Adrenal gland (tissue), 12 donors: ENCODE measurements around the gene XPC. TPM values are rescaled to one million over a fixed set of nuclear protein-coding genes. Genes with fewer than 3 reads are reported as not detected.

Experiments
- DNase-seq, 7 donors: peaks; one replicate each; pipeline ENCODE4 v3.0.0-alpha.2; 2019 to 2020
- H3K27ac ChIP-seq, 5 donors: fragments of 200-600 bp; sonication (generic) in 4 of 5; 1 replicate in 3 of 5; 2 replicates in 2 of 5; pipeline versions ENCODE4 v1.5.1 to v1.8.0; 2016 to 2020; ENCODE audit warnings: mild to moderate bottlenecking in 1 of 5
- H3K27me3 ChIP-seq: fragments of 200-600 bp; 2 replicates; pipeline ENCODE4 v1.8.0; 2021
- H3K36me3 ChIP-seq, 2 donors: fragments of 200-600 bp; replicated peaks in 1 of 2; 1 replicate in 1 of 2; 2 replicates in 1 of 2; pipeline versions ENCODE4 v1.5.1 to v1.8.0; 2018 to 2022
- H3K4me1 ChIP-seq, 2 donors: fragments of 200-600 bp; replicated peaks in 1 of 2; 1 replicate in 1 of 2; 2 replicates in 1 of 2; pipeline versions ENCODE4 v1.5.1 to v1.8.0; 2018 to 2021
- H3K4me3 ChIP-seq, 4 donors: fragments of 200-600 bp; sonication (generic) in 3 of 4; one replicate each; pipeline ENCODE4 v1.5.1; 2016 to 2018
- H3K9me3 ChIP-seq, 3 donors: fragments of 200-600 bp; sonication (generic) in 1 of 3; replicated peaks in 1 of 3; 1 replicate in 2 of 3; 2 replicates in 1 of 3; pipeline versions ENCODE4 v1.5.1 to v1.8.0; 2016 to 2021
- POLR2A ChIP-seq, 2 donors: fragments of 450-650 bp; IDR thresholded peaks; one replicate each; pipeline ENCODE4 v1.6.1; 2017; ENCODE audit warnings: antibody characterized with exemption in 2 of 2, mild to moderate bottlenecking in 2 of 2, moderate library complexity in 1 of 2
- WGBS, 4 donors: extraction: QIAGEN DNeasy Blood & Tissue Kit in 2 of 4; methylation state at CpG; one replicate each; pipeline versions ENCODE4 v1.1.5 to v1.1.7; 2013 to 2017; 5-methylcytosine and 5-hydroxymethylcytosine counted together
- intact Hi-C, 2 donors: fragments of 100-400 bp; cut with DNase I; formaldehyde crosslinking; loops; one replicate each; pipeline versions ENCODE4 v1.14.1 to v1.15.0; 2022 to 2023
- polyA plus RNA-seq, 3 donors: library from polyadenylated mRNA; stranded (reverse); fragments of 200-250 nt in 2 of 3; fragments of 350-450 nt in 1 of 3; fragmentation: Illumina TruSeq in 1 of 3; extraction: RNeasy Lipid Tissue Mini Kit (QIAGEN cat#74804) in 1 of 3; gene quantifications; one replicate each; pipeline ENCODE4 v1.2.3, GENCODE V29; 2013 to 2014
- total RNA-seq, 9 donors: library from RNA; depleted of rRNA in 4 of 9; stranded (reverse); fragments of >200 nt in 4 of 9; fragments of 120-200 nt in 1 of 9; fragmentation: NEBNext Ultra II Directional in 1 of 9; extraction: Animal tissue kit (Norgen Biotek cat#: 25700) in 1 of 9; gene quantifications; one replicate each; pipeline versions ENCODE4 v1.1.0 to v1.2.4, GENCODE V29; 2013 to 2023
- TF ChIP-seq, protein P1 (sequence below), 6 experiments: fragments of 450-650 bp in 4 of 6; fragments of 200-600 bp in 2 of 6; sonication (generic) in 1 of 6; IDR thresholded peaks; 1 replicate in 5 of 6; 2 replicates in 1 of 6; pipeline versions ENCODE4 v1.5.1 to v1.8.0; 2016 to 2021; ENCODE audit warnings: antibody characterized with exemption in 6 of 6, mild to moderate bottlenecking in 2 of 6, moderate library complexity in 1 of 6
- donor health status: healthy with polysubstance abuse.
- donor health status: Bipolar disorder and iron deficiency.
- donor health status: DM: yes; HTN: yes; CAD: no.
- donor health status: DM: no; HTN: no; CAD: no.
- donor health status: DM: no; HTN: no; CAD: no.
- donor health status: DM: yes; HTN: yes; CAD: no.

The XPC gene
- total and polyA plus RNA-seq, 12 donors, result 15.6 to 66.5 (median 31.4) TPM

DNA sequence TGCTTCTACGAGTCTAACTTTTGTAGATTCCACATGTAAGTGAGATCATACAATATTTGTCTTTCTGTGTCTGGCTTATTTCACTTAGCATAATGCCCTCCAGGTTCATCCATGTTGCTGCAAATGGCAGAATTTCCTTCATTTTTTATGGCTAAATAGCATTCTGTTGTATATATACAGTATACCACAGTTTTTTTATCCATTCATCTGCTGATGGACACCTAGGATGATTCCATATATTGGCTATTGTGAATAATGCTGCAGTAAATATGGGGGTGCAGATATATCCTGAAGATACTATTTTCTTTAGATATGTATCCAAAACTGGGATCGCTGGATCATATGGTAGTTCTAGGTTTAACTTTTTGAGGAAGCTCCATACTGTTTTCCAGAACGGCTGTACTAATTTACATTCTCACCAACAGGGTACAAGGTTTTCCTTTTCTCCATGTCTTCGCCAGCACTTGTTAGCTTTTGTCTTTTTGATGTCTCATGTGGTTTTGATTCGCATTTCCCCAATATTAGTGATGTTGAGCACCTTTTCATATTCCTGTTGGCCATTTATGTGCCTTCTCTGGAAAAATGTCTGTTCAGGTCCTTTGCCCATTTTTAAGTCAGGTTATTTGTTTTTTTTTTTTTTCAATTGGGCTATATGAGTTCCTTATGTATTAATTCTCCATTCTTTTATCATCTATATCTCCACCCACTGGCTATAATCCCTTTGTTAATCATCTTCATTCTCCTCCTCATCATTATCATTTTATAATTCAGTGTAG, 80.6 kb downstream of the XPC start:
- no peak for TF ChIP-seq POLR2A (IDR thresholded peaks at IDR 0.05)
- TF ChIP-seq, protein P1, sequence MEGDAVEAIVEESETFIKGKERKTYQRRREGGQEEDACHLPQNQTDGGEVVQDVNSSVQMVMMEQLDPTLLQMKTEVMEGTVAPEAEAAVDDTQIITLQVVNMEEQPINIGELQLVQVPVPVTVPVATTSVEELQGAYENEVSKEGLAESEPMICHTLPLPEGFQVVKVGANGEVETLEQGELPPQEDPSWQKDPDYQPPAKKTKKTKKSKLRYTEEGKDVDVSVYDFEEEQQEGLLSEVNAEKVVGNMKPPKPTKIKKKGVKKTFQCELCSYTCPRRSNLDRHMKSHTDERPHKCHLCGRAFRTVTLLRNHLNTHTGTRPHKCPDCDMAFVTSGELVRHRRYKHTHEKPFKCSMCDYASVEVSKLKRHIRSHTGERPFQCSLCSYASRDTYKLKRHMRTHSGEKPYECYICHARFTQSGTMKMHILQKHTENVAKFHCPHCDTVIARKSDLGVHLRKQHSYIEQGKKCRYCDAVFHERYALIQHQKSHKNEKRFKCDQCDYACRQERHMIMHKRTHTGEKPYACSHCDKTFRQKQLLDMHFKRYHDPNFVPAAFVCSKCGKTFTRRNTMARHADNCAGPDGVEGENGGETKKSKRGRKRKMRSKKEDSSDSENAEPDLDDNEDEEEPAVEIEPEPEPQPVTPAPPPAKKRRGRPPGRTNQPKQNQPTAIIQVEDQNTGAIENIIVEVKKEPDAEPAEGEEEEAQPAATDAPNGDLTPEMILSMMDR (IDR thresholded peaks at IDR 0.05), result no peak
- intact Hi-C loops, result no loop called here
- Histone ChIP-seq H3K4me3 (no peak overlapping the region), H3K9me3 (no peaks in the 10 kb centered on the region), H3K27ac (no peak overlapping the region), H3K36me3 (no peaks in the 10 kb centered on the region), H3K27me3 (no peaks in the 10 kb centered on the region), H3K4me1 (no peaks in the 10 kb centered on the region)
- DNase-seq, result no peak
- 83 to 95% (median 86%) methylated on average over 5 of the region's 5 CpGs for WGBS, 4 donors

DNA sequence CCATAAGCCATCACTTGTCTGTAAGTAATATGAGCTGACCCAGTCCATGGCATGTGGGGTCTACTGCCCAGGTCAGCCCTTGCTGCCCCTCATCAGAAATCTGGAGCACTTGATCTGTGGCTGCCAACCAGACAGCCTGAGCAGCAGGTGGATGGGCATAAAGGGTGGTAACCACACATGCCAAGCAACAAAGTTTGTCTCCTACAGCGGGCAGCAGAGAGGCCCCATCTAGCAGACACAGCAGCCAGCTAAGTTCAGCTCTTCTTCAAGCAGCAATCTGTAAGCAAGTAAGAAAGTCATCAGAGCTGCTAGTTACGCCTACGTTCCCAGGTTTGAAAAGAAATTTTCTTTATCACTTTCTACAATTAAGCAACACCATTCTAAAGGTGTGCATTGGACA, 81.7 kb downstream of the XPC start:
- Histone ChIP-seq H3K27me3 (no peaks in the 10 kb centered on the region), H3K27ac (no peak overlapping the region), H3K4me1 (no peaks in the 10 kb centered on the region), H3K36me3 (no peaks in the 10 kb centered on the region), H3K9me3 (no peaks in the 10 kb centered on the region), H3K4me3 (no peak overlapping the region)
- TF ChIP-seq, protein P1 (IDR thresholded peaks at IDR 0.05), result no peak
- no peak for TF ChIP-seq POLR2A (IDR thresholded peaks at IDR 0.05)
- WGBS, 4 donors, result 80 to 92% (median 83%) methylated on average over 3 of the region's 3 CpGs
- DNase-seq, result no peak
- intact Hi-C loops, result no loop called here

Other genes with a start within 250 kb of the XPC start
- gene CHCHD4, start 53.7 kb downstream of the XPC start, total RNA-seq, result 10 to 100 TPM; 10.2 to 34.6 (median 18.2) TPM
- 10 to 100 TPM; 10.1 to 39.0 (median 11.7) TPM for gene CHCHD4, start 53.7 kb downstream of the XPC start, polyA plus RNA-seq
- gene TMEM43, start 53.5 kb downstream of the XPC start, total RNA-seq, result 10 to 100 TPM; 51.7 to 79.1 (median 58.0) TPM
- gene TMEM43, start 53.5 kb downstream of the XPC start, polyA plus RNA-seq, result 10 to 100 TPM; 40.0 to 50.4 (median 41.5) TPM
- gene LSM3, start 216 bp upstream of the XPC start, total RNA-seq, result 10 to 100 TPM in 4 of 9 donors, 1 to 10 TPM in 5; 5.8 to 16.0 (median 9.8) TPM
- 10 to 100 TPM in 1 of 3 donors, 1 to 10 TPM in 2; 4.1 to 25.8 (median 6.1) TPM for gene LSM3, start 216 bp upstream of the XPC start, polyA plus RNA-seq
- 100 to 1,000 TPM in 3 of 9 donors, 10 to 100 TPM in 6; 35.8 to 197 (median 89.4) TPM for gene SLC6A6, start 224.0 kb upstream of the XPC start, total RNA-seq
- gene SLC6A6, start 224.0 kb upstream of the XPC start, polyA plus RNA-seq, result 10 to 100 TPM; 10.6 to 80.8 (median 13.0) TPM